ENCODE measurements around the gene ZNF609. TPM values are rescaled to one million over a fixed set of nuclear protein-coding genes. Genes with fewer than 3 reads are reported as not detected.

The ZNF609 gene, protein sequence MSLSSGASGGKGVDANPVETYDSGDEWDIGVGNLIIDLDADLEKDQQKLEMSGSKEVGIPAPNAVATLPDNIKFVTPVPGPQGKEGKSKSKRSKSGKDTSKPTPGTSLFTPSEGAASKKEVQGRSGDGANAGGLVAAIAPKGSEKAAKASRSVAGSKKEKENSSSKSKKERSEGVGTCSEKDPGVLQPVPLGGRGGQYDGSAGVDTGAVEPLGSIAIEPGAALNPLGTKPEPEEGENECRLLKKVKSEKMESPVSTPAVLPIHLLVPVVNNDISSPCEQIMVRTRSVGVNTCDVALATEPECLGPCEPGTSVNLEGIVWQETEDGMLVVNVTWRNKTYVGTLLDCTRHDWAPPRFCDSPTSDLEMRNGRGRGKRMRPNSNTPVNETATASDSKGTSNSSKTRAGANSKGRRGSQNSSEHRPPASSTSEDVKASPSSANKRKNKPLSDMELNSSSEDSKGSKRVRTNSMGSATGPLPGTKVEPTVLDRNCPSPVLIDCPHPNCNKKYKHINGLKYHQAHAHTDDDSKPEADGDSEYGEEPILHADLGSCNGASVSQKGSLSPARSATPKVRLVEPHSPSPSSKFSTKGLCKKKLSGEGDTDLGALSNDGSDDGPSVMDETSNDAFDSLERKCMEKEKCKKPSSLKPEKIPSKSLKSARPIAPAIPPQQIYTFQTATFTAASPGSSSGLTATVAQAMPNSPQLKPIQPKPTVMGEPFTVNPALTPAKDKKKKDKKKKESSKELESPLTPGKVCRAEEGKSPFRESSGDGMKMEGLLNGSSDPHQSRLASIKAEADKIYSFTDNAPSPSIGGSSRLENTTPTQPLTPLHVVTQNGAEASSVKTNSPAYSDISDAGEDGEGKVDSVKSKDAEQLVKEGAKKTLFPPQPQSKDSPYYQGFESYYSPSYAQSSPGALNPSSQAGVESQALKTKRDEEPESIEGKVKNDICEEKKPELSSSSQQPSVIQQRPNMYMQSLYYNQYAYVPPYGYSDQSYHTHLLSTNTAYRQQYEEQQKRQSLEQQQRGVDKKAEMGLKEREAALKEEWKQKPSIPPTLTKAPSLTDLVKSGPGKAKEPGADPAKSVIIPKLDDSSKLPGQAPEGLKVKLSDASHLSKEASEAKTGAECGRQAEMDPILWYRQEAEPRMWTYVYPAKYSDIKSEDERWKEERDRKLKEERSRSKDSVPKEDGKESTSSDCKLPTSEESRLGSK (N-terminal part only)
- total RNA-seq (2022; extraction: Qiagen RNA extraction; ENCODE audit: low read depth), result 19.5 to 27.1 TPM (median 26.4 TPM) in 5 replicates

GRCh38 chr15:64460206-64460723 is at the start of gene ZNF609:
Gene ZNF609 (plus strand): TSS chr15:64460578. CDS start chr15:64499420, 38,842 bp downstream.

Other genes with a start within 250 kb of the ZNF609 start
- gene CSNK1G1, start 104.4 kb upstream of the ZNF609 start, total RNA-seq (2022; extraction: Qiagen RNA extraction; ENCODE audit: low read depth), result 14.9 to 21.2 TPM (median 18.0 TPM) in 5 replicates
- gene PCLAF, start 79.1 kb upstream of the ZNF609 start, total RNA-seq (2022; extraction: Qiagen RNA extraction; ENCODE audit: low read depth), result 154 to 240 TPM (median 163 TPM) in 5 replicates
- 23.9 to 28.2 TPM (median 24.9 TPM) in 5 replicates for gene TRIP4, start 72.7 kb upstream of the ZNF609 start, total RNA-seq (2022; extraction: Qiagen RNA extraction; ENCODE audit: low read depth)

Data from A549 treated with DMSO at 1 μM for 4 hours (cell line).